GM20431 (cell line): ENCODE measurements around the gene CTNNBIP1.
"Not testable (repeated sequence)": the region's sequence is repeated elsewhere in the genome, so short reads cannot be mapped to it uniquely, and the experiment has no call there.

Source experiments
- in situ Hi-C: fragments of 300-500 bp; cut with MseI, MboI; formaldehyde crosslinking; loops from one replicate; pipeline ENCODE4 v1.15.0; 2020; ENCODE audit warnings: low sequenced_read_pairs; ENCODE audit not compliant: unreplicated experiment

The CTNNBIP1 gene

GRCh38 chr1:9817734-9818133 lies 92.3 kb downstream of the CTNNBIP1 start:
- in situ Hi-C loops: no loop called here

DNA sequence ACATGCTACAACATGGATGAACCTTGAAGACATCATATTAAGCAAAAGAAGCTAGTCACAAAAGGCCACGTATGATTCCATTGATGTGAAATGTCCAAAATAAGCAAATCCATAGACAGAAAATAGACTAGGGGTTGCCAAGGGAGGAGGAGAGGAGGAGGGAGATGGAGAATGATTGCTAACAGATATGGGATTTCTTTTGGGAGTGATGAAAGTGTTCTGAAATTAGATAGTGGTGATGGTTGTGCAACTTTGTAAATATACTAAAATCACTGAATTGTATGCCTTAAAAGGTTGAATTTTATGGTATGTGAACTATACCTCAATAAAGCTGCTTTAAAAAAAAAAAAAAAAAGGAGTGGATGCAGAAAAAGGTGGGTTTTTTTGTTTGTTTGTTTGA lies 93.9 kb downstream of the CTNNBIP1 start:
- in situ Hi-C loops: no loop called here

DNA sequence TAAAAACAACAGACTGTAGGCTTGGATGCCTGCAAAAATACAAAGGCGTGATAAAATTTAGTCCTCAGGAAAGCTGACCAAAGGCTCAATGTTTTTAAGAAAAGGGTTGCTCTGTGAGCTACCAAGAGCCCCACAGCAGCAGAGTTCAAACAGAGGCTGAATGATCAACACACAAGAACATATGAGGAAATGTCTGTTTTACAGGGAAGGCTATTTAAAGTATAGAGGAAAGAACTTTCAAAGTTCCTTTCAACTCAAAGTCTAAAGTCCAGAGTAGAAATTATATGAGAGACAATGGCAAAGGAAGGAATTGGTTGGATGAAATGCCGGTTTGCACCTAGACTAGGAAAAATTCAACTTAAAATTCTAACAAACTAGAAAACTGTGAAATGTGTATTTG lies 94.9 kb downstream of the CTNNBIP1 start:
- in situ Hi-C loops: no loop called here

DNA sequence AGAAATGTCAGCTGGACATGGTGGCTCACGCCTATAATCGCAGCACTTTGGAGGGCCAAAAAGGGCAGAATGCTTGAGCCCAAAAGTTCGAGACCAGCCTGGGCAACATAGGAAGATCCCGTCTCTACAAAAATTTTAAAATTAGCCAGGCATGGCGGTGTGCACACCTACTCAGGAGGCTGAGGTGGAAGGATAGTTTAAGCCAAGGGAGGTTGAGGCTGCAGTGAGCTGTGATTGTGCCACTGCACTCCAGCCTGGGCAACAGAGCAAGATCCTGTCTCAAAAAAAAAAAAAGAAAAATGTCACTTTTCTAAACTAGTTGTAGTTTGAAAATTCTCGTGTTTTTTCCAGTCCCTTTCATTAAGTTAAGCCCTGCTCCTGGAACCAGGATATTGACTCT lies 95.5 kb downstream of the CTNNBIP1 start:
- in situ Hi-C loops: no loop called here

DNA sequence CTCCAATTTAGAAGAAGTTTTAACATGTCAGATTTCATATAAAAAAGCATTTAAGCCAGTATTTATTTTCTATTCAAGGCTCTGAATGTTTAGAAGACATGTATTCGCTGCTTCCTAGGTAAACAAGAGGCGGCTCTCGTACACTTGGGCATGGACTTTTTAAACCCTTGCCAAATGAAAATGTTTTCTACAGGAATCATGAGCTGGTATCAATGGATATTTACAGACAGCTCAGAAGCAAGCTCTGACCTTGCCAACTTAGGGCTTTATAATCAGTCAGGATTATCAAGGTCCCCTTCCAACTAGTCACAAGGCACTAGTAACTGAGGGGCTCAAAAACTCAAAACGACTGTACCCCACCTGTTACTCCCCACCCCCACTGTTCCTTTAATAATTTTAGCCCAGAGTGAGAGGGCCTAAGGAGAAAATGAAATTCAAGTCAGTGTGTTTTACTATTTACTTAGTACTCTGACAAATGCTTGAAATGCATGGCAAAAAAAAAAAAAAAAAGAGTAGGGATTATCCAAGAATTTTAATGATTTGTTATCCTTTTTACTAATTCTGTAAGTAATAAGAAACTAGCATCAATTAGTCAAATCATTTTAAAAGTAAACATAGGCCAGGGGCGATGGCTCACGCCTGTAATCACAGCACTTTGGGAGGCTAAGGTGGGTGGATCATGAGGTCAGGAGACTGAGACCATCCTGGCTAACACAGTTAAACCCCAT lies 98.7 kb downstream of the CTNNBIP1 start:
- in situ Hi-C loops: no loop called here

DNA sequence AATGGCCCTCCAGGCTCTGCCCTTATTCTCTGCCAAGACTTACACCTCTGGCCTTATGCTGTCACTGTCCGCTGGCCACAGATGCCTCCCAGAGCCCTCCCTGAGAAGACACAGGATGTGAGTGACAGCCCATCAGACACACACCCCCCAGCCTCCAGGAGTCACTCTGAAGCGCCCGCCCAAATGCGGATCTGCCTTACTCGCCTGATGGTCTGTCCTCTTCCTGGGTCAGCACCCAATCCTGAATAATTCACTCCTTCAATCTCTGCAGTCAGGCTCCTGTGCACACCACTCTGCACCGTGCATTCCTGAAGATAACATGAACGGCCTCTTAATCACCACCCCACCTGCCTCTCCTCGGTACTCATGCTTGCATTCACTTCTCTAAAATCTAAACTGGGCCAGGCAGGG lies 101.0 kb downstream of the CTNNBIP1 start:
- in situ Hi-C loops: no loop called here

DNA sequence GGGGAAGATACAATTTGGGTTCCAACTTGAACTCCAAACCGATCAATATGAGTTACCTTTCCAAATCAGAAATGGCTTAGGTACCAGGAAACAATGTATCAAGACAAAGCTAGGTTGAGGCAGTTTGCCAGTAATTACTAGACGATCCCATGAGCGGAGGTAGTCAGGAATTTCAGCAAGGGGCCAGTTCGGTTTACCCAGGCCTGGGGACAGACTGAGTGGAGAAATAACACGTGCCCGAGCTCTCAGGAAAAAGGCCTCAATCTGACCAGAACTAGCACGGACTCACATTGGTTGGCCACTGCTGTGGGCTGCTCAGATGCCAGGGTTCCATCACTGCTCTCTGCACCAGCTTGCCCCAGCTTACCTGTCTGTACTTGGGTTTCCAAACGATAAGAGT lies 101.6 kb downstream of the CTNNBIP1 start:
- in situ Hi-C loops: no loop called here

- in situ Hi-C loops: no loop called here
These were observed 102.5 kb downstream of the CTNNBIP1 start for GRCh38 chr1:9807541-9807940.

DNA sequence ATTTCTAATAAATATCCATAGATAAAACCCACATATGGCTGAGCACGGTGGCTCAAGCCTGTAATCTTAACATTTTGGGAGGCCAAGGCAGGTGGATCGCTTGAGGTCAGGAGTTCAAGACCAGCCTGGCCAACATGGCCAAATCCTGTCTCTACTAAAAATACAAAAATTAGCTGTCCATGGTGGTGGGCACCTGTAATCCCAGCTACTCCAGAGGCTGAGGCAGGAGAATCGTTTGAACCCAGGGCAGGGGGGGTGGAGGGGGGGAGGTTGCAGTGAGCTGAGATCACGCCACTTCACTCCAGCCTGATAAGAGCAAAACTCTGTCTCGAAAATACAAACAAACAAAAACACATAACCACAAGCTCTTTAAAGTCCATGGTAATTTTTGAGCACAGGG lies 104.1 kb downstream of the CTNNBIP1 start:
- in situ Hi-C loops: not testable (repeated sequence)

- in situ Hi-C loops: no loop called here
These were observed 105.0 kb downstream of the CTNNBIP1 start for GRCh38 chr1:9805006-9805508.

GRCh38 chr1:9803003-9803918 lies 106.8 kb downstream of the CTNNBIP1 start:
- in situ Hi-C loops: not testable (repeated sequence)

DNA sequence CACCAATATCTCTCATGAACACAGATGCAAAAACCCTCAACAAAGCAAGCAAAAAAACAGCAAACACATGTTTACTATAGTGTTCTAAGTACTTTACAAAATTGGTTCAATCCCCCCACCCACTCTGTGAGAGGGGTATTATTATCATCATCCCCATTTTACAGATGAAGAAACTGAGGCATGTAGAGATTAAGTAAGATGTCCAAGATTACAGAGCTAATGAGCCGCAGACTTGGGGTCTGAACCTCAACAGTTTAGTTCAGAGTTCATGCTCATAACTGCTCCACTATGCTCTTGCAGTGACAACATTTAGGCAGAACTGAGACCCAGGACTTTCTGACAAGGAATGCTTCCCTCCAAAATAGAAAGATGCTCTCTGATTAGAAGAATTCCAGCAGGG lies 108.2 kb downstream of the CTNNBIP1 start:
- in situ Hi-C loops: no loop called here
